Keratinocyte (primary cell): ENCODE results near the gene PRICKLE3. TPM values are rescaled to one million over a fixed set of nuclear protein-coding genes. Genes with fewer than 3 reads are reported as not detected.
"Not testable (repeated sequence)": the region's sequence is repeated elsewhere in the genome, so short reads cannot be mapped to it uniquely, and the experiment has no call there.

Source experiments
- DNase-seq: peaks from one replicate; pipeline ENCODE4 v3.0.0-alpha.2; 2011; ENCODE audit warnings: low read depth, missing footprints, low spot score
- FAIRE-seq: peaks from 2 replicates; lab custom pipeline; 2011; peaks lifted over from hg19 to GRCh38; lab: Jason Lieb, UNC
- H2AFZ ChIP-seq: 2 replicates; pipeline ENCODE4 v1.6.0; 2012; ENCODE audit warnings: low read length, control low read depth, inconsistent platforms; ENCODE audit not compliant: control insufficient read depth
- H3K27ac ChIP-seq: 2 replicates; pipeline ENCODE4 v1.5.1; 2011; ENCODE audit warnings: low read length; ENCODE audit not compliant: control insufficient read depth, insufficient read depth
- H3K27me3 ChIP-seq: 3 replicates; pipeline ENCODE4 v1.6.0; 2011; ENCODE audit warnings: low read length; ENCODE audit not compliant: control insufficient read depth, insufficient read depth; ENCODE audit errors: extremely low read depth
- H3K36me3 ChIP-seq, 2 experiments: 2 replicates in 1 of 2; 3 replicates in 1 of 2; pipeline ENCODE4 v1.5.1; 2011; ENCODE audit warnings: low read length in 2 of 2, mild to moderate bottlenecking in 1 of 2; ENCODE audit not compliant: control insufficient read depth in 2 of 2, insufficient read depth in 2 of 2; ENCODE audit errors: extremely low read depth in 1 of 2
- H3K4me1 ChIP-seq: 3 replicates; pipeline ENCODE4 v1.5.1; 2011; ENCODE audit warnings: low read length; ENCODE audit not compliant: control insufficient read depth, insufficient read depth; ENCODE audit errors: extremely low read depth
- H3K4me2 ChIP-seq: 3 replicates; pipeline ENCODE4 v1.6.0; 2011; ENCODE audit warnings: low read depth, low read length; ENCODE audit not compliant: control insufficient read depth, insufficient read depth; ENCODE audit errors: extremely low read depth
- H3K4me3 ChIP-seq, 3 experiments: fragments of 200-600 bp in 1 of 3; sonication (generic) in 1 of 3; 2 replicates in 2 of 3; 3 replicates in 1 of 3; pipeline ENCODE4 v1.5.1; 2011 to 2016; ENCODE audit warnings: low read length in 3 of 3, mild to moderate bottlenecking in 3 of 3, control low read depth in 2 of 3, inconsistent platforms in 1 of 3, low read depth in 1 of 3, mixed read lengths in 1 of 3, mixed run types in 1 of 3, moderate library complexity in 1 of 3; ENCODE audit not compliant: control insufficient read depth in 2 of 3, insufficient read depth in 2 of 3; ENCODE audit errors: extremely low read depth in 1 of 3
- H3K79me2 ChIP-seq: 2 replicates; pipeline ENCODE4 v1.6.0; 2012; ENCODE audit warnings: low read length; ENCODE audit not compliant: control insufficient read depth, insufficient read depth
- H3K9ac ChIP-seq: 3 replicates; pipeline ENCODE4 v1.6.0; 2011; ENCODE audit warnings: low read length; ENCODE audit not compliant: control insufficient read depth, insufficient read depth; ENCODE audit errors: extremely low read depth
- H3K9me1 ChIP-seq: 3 replicates; pipeline ENCODE4 v1.6.0; 2011; ENCODE audit warnings: low read length; ENCODE audit not compliant: control insufficient read depth, insufficient read depth; ENCODE audit errors: extremely low read depth
- H3K9me3 ChIP-seq: 2 replicates; pipeline ENCODE4 v1.5.1; 2012; ENCODE audit warnings: low read depth, low read length; ENCODE audit not compliant: control insufficient read depth
- H4K20me1 ChIP-seq: 3 replicates; pipeline ENCODE4 v1.6.0; 2011; ENCODE audit warnings: low read length; ENCODE audit not compliant: control insufficient read depth, insufficient read depth; ENCODE audit errors: extremely low read depth
- CTCF ChIP-seq, 3 experiments: IDR thresholded peaks in 1 of 3; conservative IDR thresholded peaks in 1 of 3; optimal IDR thresholded peaks in 1 of 3; 2 replicates in 2 of 3; 3 replicates in 1 of 3; pipeline versions ENCODE3 to v1.5.1; 2011; ENCODE audit warnings: low read length in 3 of 3, mild to moderate bottlenecking in 3 of 3, moderate library complexity in 2 of 3, control low read depth in 1 of 3, inconsistent platforms in 1 of 3; ENCODE audit not compliant: insufficient read depth in 2 of 3; ENCODE audit errors: extremely low read depth in 1 of 3
- EZH2 ChIP-seq: IDR thresholded peaks from one replicate; pipeline ENCODE4 v1.6.1; 2012; ENCODE audit warnings: inconsistent platforms, mild to moderate bottlenecking, low read length, moderate library complexity
- dilution Hi-C: fragments of 300-500 bp; cut with MboI; formaldehyde crosslinking; loops from one replicate; pipeline ENCODE4 v1.7.0; 2020; ENCODE audit warnings: low sequenced_read_pairs; ENCODE audit not compliant: extremely low pct_ligation_motif_present
- polyA plus RNA-seq, 5 experiments: library from polyadenylated mRNA; depleted of rRNA in 3 of 5; stranded (reverse) in 3 of 5; stranded (forward) in 1 of 5; unstranded in 1 of 5; fragments of >200 nt; gene quantifications; 1 replicate in 1 of 5; 2 replicates in 3 of 5; 3 replicates in 1 of 5; pipeline versions ENCODE4 v1.2.1 to v1.2.3, GENCODE V29; 2011 to 2012; ENCODE audit warnings: missing spikeins in 2 of 5, low read depth in 1 of 5, low replicate concordance in 1 of 5

Gene PRICKLE3
- polyA plus RNA-seq, 1 donor (not counting 4 experiments of a cell fraction or from before 2014, with no cell fraction given): 8.7 TPM

- H3K9me1 ChIP-seq: no peaks in the 10 kb centered on the region
- DNase-seq: no peak
- H3K4me3 ChIP-seq: no peak overlapping the region
- no peak overlapping the region for H3K9ac ChIP-seq
- TF ChIP-seq CTCF (optimal IDR thresholded peaks at IDR 0.05 in 1 of 3, IDR thresholded peaks at IDR 0.05 in 1 of 3, conservative IDR thresholded peaks at IDR 0.05 in 1 of 3; ENCODE audit: extremely low read depth in 1 of 3, insufficient read depth in 2 of 3, low read length in 3 of 3) (no peak), EZH2 (no peak)
- H3K79me2 ChIP-seq: peaks cover 12% of the 10 kb centered on the region
- no peaks in the 10 kb centered on the region for H3K36me3 ChIP-seq
- H3K27me3 ChIP-seq: no peaks in the 10 kb centered on the region
- H3K4me1 ChIP-seq: peaks cover 36% of the 10 kb centered on the region
- FAIRE-seq: no peak
- H2AFZ ChIP-seq: no peak overlapping the region
- peaks cover 6% of the 10 kb centered on the region for H4K20me1 ChIP-seq
- dilution Hi-C loops: no loop called here
- H3K4me2 ChIP-seq: no peak overlapping the region
- no peaks in the 10 kb centered on the region for H3K9me3 ChIP-seq
- H3K27ac ChIP-seq: no peak overlapping the region
Measured at GRCh38 chrX:49174723-49175122, 11.4 kb downstream of the PRICKLE3 start.

- H4K20me1 ChIP-seq, H3K9me3 ChIP-seq, H2AFZ ChIP-seq, H3K36me3 ChIP-seq, H3K9me1 ChIP-seq, H3K27me3 ChIP-seq, dilution Hi-C loops, H3K27ac ChIP-seq, DNase-seq, FAIRE-seq: not testable (repeated sequence)
- peaks cover 36% of the 10 kb centered on the region for H3K4me1 ChIP-seq
- peaks cover 12% of the 10 kb centered on the region for H3K79me2 ChIP-seq
- H3K9ac ChIP-seq: peak overlapping the region; percentile 89
- H3K4me3 ChIP-seq: peak overlapping the region; percentile 67 to 76 (median 73)
- peak overlapping the region; percentile 68 for H3K4me2 ChIP-seq
Measured at GRCh38 chrX:49173544-49173943, 12.6 kb downstream of the PRICKLE3 start.

DNA sequence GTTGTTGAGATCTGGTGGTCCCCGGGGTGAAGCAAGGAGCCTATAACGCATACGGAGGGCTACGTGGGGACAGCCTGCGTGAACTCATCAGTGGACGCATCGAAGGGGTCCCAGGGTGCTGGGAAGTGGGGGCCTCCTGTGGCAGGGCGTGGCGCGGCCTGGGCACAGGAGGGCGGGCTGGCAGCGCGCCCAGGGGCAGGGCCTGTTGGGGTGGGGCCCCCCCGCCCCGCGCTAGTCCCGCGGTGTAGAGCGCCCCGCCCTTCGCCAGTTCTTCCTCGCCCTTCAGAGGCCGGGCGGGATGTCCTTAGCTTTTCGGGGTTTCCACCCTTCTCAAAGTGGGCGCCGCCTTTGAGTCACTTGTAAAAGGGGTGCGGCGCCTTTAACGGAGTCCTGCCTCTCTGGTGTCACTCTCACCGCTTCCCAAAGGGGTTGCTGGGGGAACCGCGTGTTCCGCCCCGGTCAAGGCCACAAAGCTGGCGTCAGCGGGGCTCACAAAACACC lies 13.8 kb downstream of the PRICKLE3 start:
- Histone ChIP-seq H3K4me3 (peak overlapping the region; percentile 67 to 76 (median 73)), H3K4me2 (peak overlapping the region; percentile 68), H3K9me3 (no peaks in the 10 kb centered on the region), H3K9ac (peak overlapping the region; percentile 89), H3K4me1 (peaks cover 30% of the 10 kb centered on the region), H3K79me2 (peaks cover 12% of the 10 kb centered on the region), H3K27ac (peak overlapping the region; percentile 83), H3K36me3 (no peaks in the 10 kb centered on the region), H3K9me1 (no peaks in the 10 kb centered on the region), H2AFZ (no peak overlapping the region), H3K27me3 (no peaks in the 10 kb centered on the region), H4K20me1 (peaks cover 6% of the 10 kb centered on the region)
- no peak for TF ChIP-seq CTCF (optimal IDR thresholded peaks at IDR 0.05 in 1 of 3, IDR thresholded peaks at IDR 0.05 in 1 of 3, conservative IDR thresholded peaks at IDR 0.05 in 1 of 3; ENCODE audit: extremely low read depth in 1 of 3, insufficient read depth in 2 of 3, low read length in 3 of 3)
- no peak for TF ChIP-seq EZH2
- DNase-seq: no peak
- dilution Hi-C loops: no loop called here
- FAIRE-seq: no peak
